OCI-LY7 (cell line): ENCODE data around the gene CLPTM1. TPM values are rescaled to one million over a fixed set of nuclear protein-coding genes. Genes with fewer than 3 reads are reported as not detected.
"Not testable (repeated sequence)": the region's sequence is repeated elsewhere in the genome, so short reads cannot be mapped to it uniquely, and the experiment has no call there.

ENCODE experiments used
- BruUV-seq: library from RNA; stranded (reverse); fragments of 400-500 nt; replicated peaks from 2 replicates; lab custom pipeline; 2021; lab: Mats Ljungman, UMichigan
- CTCF ChIA-PET: fragments of 300-600 bp; sonication (Branson Sonifier 250); formaldehyde crosslinking; loops from one replicate; lab custom pipeline; 2022; ENCODE audit warnings: antibody characterized with exemption; ENCODE audit not compliant: unreplicated experiment; lab: Charles Lee
- POLR2A ChIA-PET: fragments of 300-600 bp; sonication (Branson Sonifier 250); formaldehyde crosslinking; loops from one replicate; lab custom pipeline; 2022; ENCODE audit warnings: antibody characterized with exemption; lab: Charles Lee
- DNase-seq: peaks from one replicate; pipeline ENCODE4 v3.0.0-alpha.2; 2015; ENCODE audit warnings: low spot score
- H2AFZ ChIP-seq: fragments of 200-600 bp; sonication (generic), shearing (Covaris generic); 2 replicates; pipeline ENCODE4 v1.6.1; 2014; ENCODE audit warnings: mild to moderate bottlenecking, antibody characterized with exemption, low read length, moderate library complexity
- H3K27ac ChIP-seq: fragments of 200-600 bp; sonication (generic); 2 replicates; pipeline ENCODE4 v1.5.1; 2014; ENCODE audit warnings: mixed run types, low read depth, mild to moderate bottlenecking, moderate library complexity, low read length, inconsistent platforms; ENCODE audit not compliant: poor library complexity, severe bottlenecking
- H3K36me3 ChIP-seq: fragments of 200-600 bp; sonication (generic); 2 replicates; pipeline ENCODE4 v1.6.1; 2014; ENCODE audit warnings: mild to moderate bottlenecking, antibody characterized with exemption, low read length, moderate library complexity, mixed read lengths; ENCODE audit not compliant: insufficient read depth
- H3K4me1 ChIP-seq: fragments of 200-600 bp; sonication (generic); 2 replicates; pipeline ENCODE4 v1.5.1; 2014; ENCODE audit warnings: mild to moderate bottlenecking, low read length; ENCODE audit not compliant: insufficient read depth, poor library complexity, severe bottlenecking
- H3K4me2 ChIP-seq: fragments of 200-600 bp; sonication (generic); 2 replicates; pipeline ENCODE4 v1.6.1; 2014; ENCODE audit warnings: mild to moderate bottlenecking, low read length
- H3K4me3 ChIP-seq: fragments of 200-600 bp; sonication (generic); 2 replicates; pipeline ENCODE4 v1.5.1; 2014; ENCODE audit warnings: mild to moderate bottlenecking, low read depth, low read length; ENCODE audit not compliant: poor library complexity, severe bottlenecking
- H3K79me2 ChIP-seq: fragments of 200-600 bp; sonication (generic); 2 replicates; pipeline ENCODE4 v1.6.1; 2016; ENCODE audit warnings: low read depth, mild to moderate bottlenecking, low read length, moderate library complexity, mixed read lengths; ENCODE audit not compliant: insufficient read depth
- H3K9me2 ChIP-seq: fragments of 200-600 bp; sonication (generic); 2 replicates; pipeline ENCODE4 v1.6.1; 2016; ENCODE audit warnings: mild to moderate bottlenecking, low read length, mixed read lengths; ENCODE audit not compliant: insufficient read depth
- H3K9me3 ChIP-seq: fragments of 200-600 bp; sonication (generic); 2 replicates; pipeline ENCODE4 v1.6.1; 2014; ENCODE audit warnings: mild to moderate bottlenecking, mixed run types, low read length, mixed read lengths
- H4K20me1 ChIP-seq: fragments of 200-600 bp; sonication (generic); 2 replicates; pipeline ENCODE4 v1.6.1; 2014; ENCODE audit warnings: mild to moderate bottlenecking, antibody characterized with exemption, low read length, moderate library complexity, mixed read lengths; ENCODE audit not compliant: insufficient read depth
- EZH2phosphoT487 ChIP-seq: fragments of 200-600 bp; sonication (generic); IDR thresholded peaks from 2 replicates; pipeline ENCODE4 v1.6.1; 2018; ENCODE audit warnings: low read depth, borderline replicate concordance, mild to moderate bottlenecking, mixed run types, antibody characterized with exemption, low read length, moderate library complexity, mixed read lengths
- intact Hi-C: fragments of 100-400 bp; cut with micrococcal nuclease; formaldehyde crosslinking; loops from one replicate; pipeline ENCODE4 v1.10.0; 2022; ENCODE audit not compliant: unreplicated experiment
- total RNA-seq, 2 experiments: library from RNA; depleted of rRNA in 1 of 2; stranded (reverse); fragments of >200 nt in 1 of 2; shearing (Covaris generic) in 1 of 2; gene quantifications; 2 replicates each; pipeline ENCODE4 v1.2.3, GENCODE V29; 2014 to 2022
- TF ChIP-seq, protein P1 (sequence below): fragments of 200-600 bp; sonication (generic); conservative IDR thresholded peaks from 2 replicates; pipeline ENCODE4 v1.5.1; 2014; ENCODE audit warnings: mild to moderate bottlenecking, antibody characterized with exemption, low read length, moderate library complexity, mixed read lengths

Gene CLPTM1
- total RNA-seq, 2 experiments from 2014 or later = 34.0 to 70.3 TPM

DNA sequence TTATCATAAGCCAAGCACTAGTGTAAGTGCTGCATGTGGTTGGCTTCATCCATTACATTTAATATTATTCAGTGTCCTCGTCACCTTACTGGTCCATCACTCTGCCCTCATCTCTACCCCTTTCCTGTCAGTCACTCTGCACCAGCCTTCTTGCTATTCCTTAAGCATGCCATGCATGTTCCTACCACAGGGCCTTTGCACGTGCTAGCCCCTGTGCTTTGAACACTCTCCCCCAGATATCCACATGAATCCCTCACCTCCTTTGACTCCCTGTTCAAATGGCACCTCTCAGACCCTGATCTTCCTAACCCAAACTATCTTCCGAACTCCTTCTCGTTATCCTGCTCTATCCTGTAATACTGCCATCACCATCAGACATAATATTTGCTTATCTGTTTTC, 42.8 kb downstream of the CLPTM1 start:
- no peaks in the 10 kb centered on the region for H4K20me1 ChIP-seq
- no peaks in the 10 kb centered on the region for H3K9me2 ChIP-seq
- H3K4me3 ChIP-seq = no peak overlapping the region
- H3K36me3 ChIP-seq = peaks cover 14% of the 10 kb centered on the region; the same call in 1 of the 2 replicates
- BruUV-seq = no TSS peak
- H2AFZ ChIP-seq = no peak overlapping the region
- no peak for DNase-seq
- H3K9me3 ChIP-seq = no peaks in the 10 kb centered on the region
- intact Hi-C loops = loop anchor here (5.0 kb wide), 2 partner anchors 79 to 139 kb away; partner anchors contain the start of genes GEMIN7 and ZNF296
- ChIA-PET CTCF (no interaction called here), POLR2A (interaction anchor here (0.6 kb wide), 1 partner anchor 92 kb away, joined by 4 read pairs; no protein-coding TSS in a partner anchor)
- H3K4me1 ChIP-seq = peaks cover 81% of the 10 kb centered on the region
- peak overlapping the region; percentile 96 for H3K27ac ChIP-seq
- TF ChIP-seq, protein P1, sequence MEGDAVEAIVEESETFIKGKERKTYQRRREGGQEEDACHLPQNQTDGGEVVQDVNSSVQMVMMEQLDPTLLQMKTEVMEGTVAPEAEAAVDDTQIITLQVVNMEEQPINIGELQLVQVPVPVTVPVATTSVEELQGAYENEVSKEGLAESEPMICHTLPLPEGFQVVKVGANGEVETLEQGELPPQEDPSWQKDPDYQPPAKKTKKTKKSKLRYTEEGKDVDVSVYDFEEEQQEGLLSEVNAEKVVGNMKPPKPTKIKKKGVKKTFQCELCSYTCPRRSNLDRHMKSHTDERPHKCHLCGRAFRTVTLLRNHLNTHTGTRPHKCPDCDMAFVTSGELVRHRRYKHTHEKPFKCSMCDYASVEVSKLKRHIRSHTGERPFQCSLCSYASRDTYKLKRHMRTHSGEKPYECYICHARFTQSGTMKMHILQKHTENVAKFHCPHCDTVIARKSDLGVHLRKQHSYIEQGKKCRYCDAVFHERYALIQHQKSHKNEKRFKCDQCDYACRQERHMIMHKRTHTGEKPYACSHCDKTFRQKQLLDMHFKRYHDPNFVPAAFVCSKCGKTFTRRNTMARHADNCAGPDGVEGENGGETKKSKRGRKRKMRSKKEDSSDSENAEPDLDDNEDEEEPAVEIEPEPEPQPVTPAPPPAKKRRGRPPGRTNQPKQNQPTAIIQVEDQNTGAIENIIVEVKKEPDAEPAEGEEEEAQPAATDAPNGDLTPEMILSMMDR = no peak
- no peak for TF ChIP-seq EZH2phosphoT487
- no peak overlapping the region for H3K4me2 ChIP-seq
- peaks cover 9% of the 10 kb centered on the region; the same call in 1 of the 2 replicates for H3K79me2 ChIP-seq

DNA sequence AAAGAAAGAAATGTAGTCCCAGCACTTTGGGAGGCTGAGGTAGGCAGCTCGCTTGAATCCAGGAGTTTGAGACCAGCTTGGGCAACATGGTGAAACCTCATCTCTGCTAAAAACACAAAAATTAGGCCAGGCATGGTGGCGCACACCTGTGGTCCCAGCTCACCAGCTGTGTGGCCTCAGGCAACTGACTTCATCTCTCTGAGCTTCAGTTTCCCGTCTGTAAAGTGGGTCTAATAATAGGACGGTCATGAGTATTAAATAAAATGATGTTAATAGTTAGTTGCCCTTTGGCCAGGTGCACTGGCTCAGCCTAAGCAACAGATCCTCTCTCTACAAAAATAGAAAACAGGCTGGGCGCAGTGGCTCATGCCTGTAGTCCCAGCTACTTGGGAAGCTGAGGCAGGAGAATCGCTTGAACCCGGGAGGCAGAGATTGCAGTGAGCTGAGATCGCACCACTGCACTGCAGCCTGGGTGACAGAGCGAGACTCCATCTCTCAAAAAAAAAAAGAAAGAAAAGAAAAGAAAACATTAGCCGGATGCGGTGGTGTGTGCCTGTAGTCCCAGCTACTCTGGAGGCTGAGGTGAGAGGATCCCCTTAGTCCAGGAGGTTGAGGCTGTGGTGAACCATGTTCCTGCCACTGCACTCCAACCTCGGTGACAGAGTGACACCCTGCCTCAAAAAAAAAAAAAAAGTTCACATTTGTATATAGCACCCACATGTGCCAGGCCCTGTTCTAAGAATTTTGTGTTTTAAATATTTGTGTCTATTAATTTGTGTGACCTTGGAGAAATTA, 44.1 kb downstream of the CLPTM1 start:
- intact Hi-C loops = loop anchor here (1.0 to 5.0 kb wide), 4 partner anchors 17 to 138 kb away; partner anchors contain the start of genes GEMIN7 and ZNF296
- Histone ChIP-seq H3K4me2 (peak overlapping the region; percentile 92), H3K4me1 (peaks cover 70% of the 10 kb centered on the region), H3K4me3 (peak overlapping the region; percentile 62), H2AFZ (peak overlapping the region; percentile 48; the same call in 1 of the 2 replicates), H3K27ac (peak overlapping the region; percentile 96), H3K79me2 (peaks cover 15% of the 10 kb centered on the region; the same call in 1 of the 2 replicates), H3K36me3 (peaks cover 14% of the 10 kb centered on the region)
- DNase-seq = peak; percentile 88
- ChIA-PET CTCF (interaction anchor here (0.5 kb wide), 1 partner anchor 132 kb away, joined by 3 read pairs; no protein-coding TSS in a partner anchor), POLR2A (interaction anchor here (0.6 to 1.5 kb wide), 7 partner anchors 9 to 93 kb away, joined by 3 to 6 read pairs (median 4); partner anchors contain the start of gene CLASRP)
- not testable (repeated sequence) for H3K9me2 ChIP-seq, H4K20me1 ChIP-seq, BruUV-seq, H3K9me3 ChIP-seq

DNA sequence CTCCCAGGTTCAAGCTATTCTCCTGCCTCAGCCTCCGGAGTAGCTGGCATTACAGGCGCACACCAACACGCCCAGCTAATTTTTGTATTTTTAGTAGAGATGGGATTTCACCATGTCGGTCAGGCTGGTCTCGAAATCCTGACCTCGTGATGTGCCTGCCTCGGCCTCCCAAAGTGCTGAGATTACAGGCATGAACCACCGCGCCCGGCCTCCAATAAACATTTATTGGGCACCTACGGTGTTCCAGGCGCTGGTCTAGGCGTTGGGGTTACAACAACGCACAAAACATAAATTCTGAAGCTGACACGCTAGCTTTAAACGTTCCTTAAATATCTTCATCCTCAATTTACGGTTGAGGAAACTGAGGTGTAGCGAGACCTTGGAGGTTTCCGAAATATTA, 45.5 kb downstream of the CLPTM1 start:
- H2AFZ ChIP-seq, H4K20me1 ChIP-seq, H3K9me3 ChIP-seq, DNase-seq, H3K9me2 ChIP-seq: not testable (repeated sequence)
- peaks cover 67% of the 10 kb centered on the region for H3K4me1 ChIP-seq
- peaks cover 25% of the 10 kb centered on the region for H3K36me3 ChIP-seq
- TSS peak; percentile 97 for BruUV-seq
- peak overlapping the region; percentile 62 for H3K4me3 ChIP-seq
- peak overlapping the region; percentile 96 for H3K27ac ChIP-seq
- POLR2A ChIA-PET = interaction anchor here (0.6 to 1.5 kb wide), 8 partner anchors 15 to 644 kb away, joined by 3 to 6 read pairs (median 4); partner anchors contain the start of genes CLASRP and CLPTM1
- peak overlapping the region; percentile 92 for H3K4me2 ChIP-seq
- intact Hi-C loops = loop anchor here (5.0 to 10.0 kb wide), 2 partner anchors 246 to 407 kb away; partner anchors contain the start of genes POLR1G and PPP1R13L
- CTCF ChIA-PET = interaction anchor here (1.0 kb wide), 1 partner anchor 51 kb away, joined by 3 read pairs; no protein-coding TSS in a partner anchor
- H3K79me2 ChIP-seq = peaks cover 17% of the 10 kb centered on the region; the same call in 1 of the 2 replicates
